ENCODE data around the gene STOML1.

GRCh38 chr15:74038707-74039655 is 46.9 kb upstream of the STOML1 start:
- TF ChIP-seq POLR2AphosphoS5 (IDR thresholded peaks at IDR 0.05; ENCODE audit: borderline replicate concordance, low read depth, low read length) (no peak), EZH2 (IDR thresholded peaks at IDR 0.05) (no peak)

Data from SK-N-MC (cell line).